ES-I3 (cell line): ENCODE results near the gene KDM2B.
"Not testable (repeated sequence)": the region's sequence is repeated elsewhere in the genome, so short reads cannot be mapped to it uniquely, and the experiment has no call there.

ENCODE experiments used
- H3K36me3 ChIP-seq: 2 replicates; pipeline ENCODE4 v1.6.1; 2013; ENCODE audit warnings: mild to moderate bottlenecking, low read length, control low read depth, moderate library complexity; ENCODE audit not compliant: insufficient read depth
- H3K4me1 ChIP-seq: 2 replicates; pipeline ENCODE4 v1.6.1; 2013; ENCODE audit warnings: mild to moderate bottlenecking, control low read depth, low read length; ENCODE audit not compliant: insufficient read depth
- H3K9ac ChIP-seq: 2 replicates; pipeline ENCODE4 v1.6.1; 2013; ENCODE audit warnings: low read depth, mild to moderate bottlenecking, low read length, moderate library complexity
- H3K9me3 ChIP-seq: 2 replicates; pipeline ENCODE4 v1.6.1; 2013; ENCODE audit warnings: mild to moderate bottlenecking, low read length, moderate library complexity; ENCODE audit not compliant: control insufficient read depth, insufficient read depth

Gene KDM2B

GRCh38 chr12:121499929-121500793 lies 80.7 kb downstream of the KDM2B start:
- no peak overlapping the region for H3K9ac ChIP-seq
- H3K9me3 ChIP-seq, result no peaks in the 10 kb centered on the region
- no peaks in the 10 kb centered on the region for H3K4me1 ChIP-seq
- peaks cover 7% of the 10 kb centered on the region for H3K36me3 ChIP-seq

- no peak overlapping the region for H3K9ac ChIP-seq
- no peaks in the 10 kb centered on the region for H3K9me3 ChIP-seq
- peaks cover 8% of the 10 kb centered on the region for H3K36me3 ChIP-seq
- no peaks in the 10 kb centered on the region for H3K4me1 ChIP-seq
Measured at GRCh38 chr12:121495746-121496145, 85.1 kb downstream of the KDM2B start.

GRCh38 chr12:121494093-121494787 lies 86.6 kb downstream of the KDM2B start:
- no peaks in the 10 kb centered on the region for H3K9me3 ChIP-seq
- peaks cover 16% of the 10 kb centered on the region for H3K36me3 ChIP-seq
- 0 out of 2 replicates have a peak, but pooled peaks cover 4% of the 10 kb centered on the region for H3K4me1 ChIP-seq
- no peak overlapping the region for H3K9ac ChIP-seq

GRCh38 chr12:121490401-121491281 lies 90.2 kb downstream of the KDM2B start:
- Histone ChIP-seq H3K9me3 (no peaks in the 10 kb centered on the region), H3K9ac (no peak overlapping the region), H3K4me1 (0 out of 2 replicates have a peak, but pooled peaks cover 4% of the 10 kb centered on the region), H3K36me3 (peaks cover 16% of the 10 kb centered on the region)

- Histone ChIP-seq H3K9ac (no peak overlapping the region), H3K4me1 (0 out of 2 replicates have a peak, but pooled peaks cover 4% of the 10 kb centered on the region), H3K36me3 (peaks cover 16% of the 10 kb centered on the region), H3K9me3 (no peaks in the 10 kb centered on the region)
Measured at GRCh38 chr12:121489874-121490273, 90.9 kb downstream of the KDM2B start.

GRCh38 chr12:121484967-121485366 lies 95.9 kb downstream of the KDM2B start:
- H3K4me1 ChIP-seq, result no peaks in the 10 kb centered on the region
- peaks cover 4% of the 10 kb centered on the region; the same call in 1 of the 2 replicates for H3K36me3 ChIP-seq
- H3K9ac ChIP-seq, result no peak overlapping the region
- H3K9me3 ChIP-seq, result no peaks in the 10 kb centered on the region

GRCh38 chr12:121484564-121484963 lies 96.3 kb downstream of the KDM2B start:
- H3K9ac ChIP-seq, H3K4me1 ChIP-seq, H3K36me3 ChIP-seq, H3K9me3 ChIP-seq: not testable (repeated sequence)

GRCh38 chr12:121483949-121484348 lies 96.9 kb downstream of the KDM2B start:
- Histone ChIP-seq H3K4me1 (no peaks in the 10 kb centered on the region), H3K9me3 (no peaks in the 10 kb centered on the region), H3K36me3 (no peaks in the 10 kb centered on the region; the same call in 1 of the 2 replicates), H3K9ac (no peak overlapping the region)

GRCh38 chr12:121476477-121476876 lies 104.3 kb downstream of the KDM2B start:
- no peaks in the 10 kb centered on the region for H3K9me3 ChIP-seq

GRCh38 chr12:121475279-121475678 lies 105.5 kb downstream of the KDM2B start:
- Histone ChIP-seq H3K4me1 (no peaks in the 10 kb centered on the region), H3K9me3 (no peaks in the 10 kb centered on the region), H3K9ac (no peak overlapping the region), H3K36me3 (peaks cover 5% of the 10 kb centered on the region)

More at GRCh38 chr12:121476477-121476876, 104.3 kb downstream of the KDM2B start:
- no peaks in the 10 kb centered on the region for H3K4me1 ChIP-seq
- peaks cover 5% of the 10 kb centered on the region for H3K36me3 ChIP-seq
- no peak overlapping the region for H3K9ac ChIP-seq

GRCh38 chr12:121472150-121472905 lies 108.5 kb downstream of the KDM2B start:
- Histone ChIP-seq H3K4me1 (peaks cover 5% of the 10 kb centered on the region; the same call in 1 of the 2 replicates), H3K9ac (no peak overlapping the region), H3K36me3 (peaks cover 5% of the 10 kb centered on the region), H3K9me3 (no peaks in the 10 kb centered on the region)

- Histone ChIP-seq H3K9me3 (no peaks in the 10 kb centered on the region), H3K36me3 (peaks cover 5% of the 10 kb centered on the region), H3K9ac (no peak overlapping the region), H3K4me1 (peaks cover 11% of the 10 kb centered on the region)
Measured at GRCh38 chr12:121470751-121471150, 110.1 kb downstream of the KDM2B start.

- Histone ChIP-seq H3K4me1 (peaks cover 12% of the 10 kb centered on the region), H3K36me3 (no peaks in the 10 kb centered on the region), H3K9ac (no peak overlapping the region), H3K9me3 (no peaks in the 10 kb centered on the region)
Measured at GRCh38 chr12:121468499-121468801, 112.4 kb downstream of the KDM2B start.
